OCI-LY1 (cell line): ENCODE measurements around the gene DLG5.

ENCODE experiments used
- CTCF ChIP-seq: fragments of 200-600 bp; sonication (generic), shearing (Covaris generic); IDR thresholded peaks from 2 replicates; pipeline ENCODE4 v1.5.1; 2017; ENCODE audit warnings: mild to moderate bottlenecking, antibody characterized with exemption, low read length, moderate library complexity, mixed read lengths
- EZH2 ChIP-seq: fragments of 200-600 bp; sonication (generic), shearing (Covaris generic); IDR thresholded peaks from 2 replicates; pipeline ENCODE4 v1.8.0; 2017; ENCODE audit warnings: borderline replicate concordance, mixed run types, mild to moderate bottlenecking, antibody characterized with exemption, low read length, moderate library complexity, mixed read lengths

GRCh38 chr10:77940627-77941026 is 14.1 kb upstream of the DLG5 start:
- TF ChIP-seq CTCF, result no peak
- no peak for TF ChIP-seq EZH2
